ENCODE results near the gene RIMS1.

Gene RIMS1

DNA sequence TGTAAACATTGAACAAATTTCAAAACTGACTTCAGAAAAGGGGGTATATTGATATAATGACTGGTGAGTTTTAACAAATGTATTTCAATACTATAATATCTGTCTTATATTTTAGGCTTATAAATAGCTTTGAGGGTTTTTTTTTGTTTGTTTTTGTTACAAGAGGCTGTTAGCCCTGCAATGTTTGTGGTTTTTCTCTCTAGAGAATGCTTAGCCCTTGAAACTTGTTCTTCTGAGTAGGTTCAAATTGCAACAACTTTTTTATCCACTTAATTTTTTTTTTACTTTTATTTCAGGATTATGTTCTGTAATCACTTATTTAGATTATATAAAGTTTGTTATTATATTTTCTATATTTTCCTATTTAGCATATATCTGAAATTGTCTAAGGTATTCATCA is 333.2 kb downstream of the RIMS1 start:
- in situ Hi-C loops (cut with HindIII; ENCODE audit: low sequenced_read_pairs), result no loop called here

DNA sequence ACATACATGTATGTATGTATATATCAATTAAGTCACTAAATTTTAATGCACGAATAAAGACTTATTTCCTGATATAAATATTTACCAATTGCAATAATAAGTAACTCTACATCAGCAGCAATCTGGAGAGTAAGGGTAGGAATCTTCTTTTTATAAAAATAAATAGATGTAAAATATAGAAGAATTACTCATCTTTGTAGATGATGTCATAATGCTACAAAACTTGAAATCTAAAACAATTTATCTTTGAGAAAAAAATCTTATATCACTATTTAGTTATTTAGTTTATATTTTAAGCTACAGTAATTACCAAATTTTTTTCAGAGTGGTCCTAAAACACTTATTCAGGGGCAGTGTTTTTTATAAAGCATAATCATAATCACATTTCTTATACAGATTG is 351.7 kb downstream of the RIMS1 start:
- in situ Hi-C loops (cut with HindIII; ENCODE audit: low sequenced_read_pairs), result no loop called here

DNA sequence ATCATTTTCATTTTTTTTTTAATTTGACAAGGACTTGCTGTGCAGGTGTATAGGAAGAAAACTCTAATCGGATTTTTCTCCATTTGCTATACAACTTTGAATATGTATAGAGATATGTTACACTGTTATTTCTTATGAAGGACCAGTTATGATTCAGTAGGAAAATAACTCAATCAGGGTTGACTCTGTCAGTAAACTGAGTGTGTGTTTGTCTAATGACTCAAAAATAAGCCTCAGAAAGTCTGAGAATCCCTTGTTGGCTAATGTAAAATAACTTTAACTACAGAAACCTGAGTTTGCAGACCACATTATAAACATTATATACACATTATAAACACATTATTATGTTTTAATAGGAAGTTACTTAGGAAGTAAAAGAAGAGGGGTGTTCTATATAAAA is 352.6 kb downstream of the RIMS1 start:
- in situ Hi-C loops (cut with HindIII; ENCODE audit: low sequenced_read_pairs), result no loop called here

DNA sequence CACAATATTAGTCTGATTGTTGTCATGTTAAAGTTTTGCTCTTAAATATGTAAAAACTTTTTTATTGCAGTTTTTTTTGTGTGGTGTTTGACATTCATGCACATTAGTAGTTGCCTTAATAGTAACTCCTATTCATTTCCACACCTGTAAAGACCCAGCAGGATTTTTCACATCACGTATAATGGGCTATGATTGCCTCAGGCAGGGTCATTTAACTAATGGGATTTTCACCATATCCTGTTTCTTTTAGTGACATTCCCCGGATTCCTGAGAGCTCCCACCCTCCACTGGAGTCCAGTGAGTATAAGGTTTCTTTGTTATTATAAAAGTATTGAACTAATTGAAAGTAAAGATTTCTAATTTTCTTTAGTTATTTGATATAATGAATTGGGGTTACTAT is 359.2 kb downstream of the RIMS1 start:
- in situ Hi-C loops (cut with HindIII; ENCODE audit: low sequenced_read_pairs), result no loop called here

DNA sequence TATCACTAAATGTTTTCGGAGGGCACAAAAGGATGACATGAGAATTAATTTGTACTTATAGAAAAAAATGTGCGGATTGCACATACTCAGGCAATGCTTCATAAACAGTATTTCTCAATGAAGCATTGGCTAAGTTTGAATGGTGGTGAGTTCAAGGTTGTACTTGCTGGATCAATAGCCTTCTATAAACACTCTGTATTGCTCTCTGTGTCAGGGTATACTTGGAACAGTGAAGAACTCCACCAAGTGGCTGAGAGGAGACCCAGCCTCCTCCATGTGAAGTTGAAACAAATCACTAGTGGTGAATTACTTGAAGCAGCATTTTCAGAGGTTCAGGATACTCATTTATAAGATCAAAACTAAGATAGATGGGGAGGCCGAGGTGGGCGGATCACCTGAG is 360.6 kb downstream of the RIMS1 start:
- in situ Hi-C loops (cut with HindIII; ENCODE audit: low sequenced_read_pairs), result no loop called here

DNA sequence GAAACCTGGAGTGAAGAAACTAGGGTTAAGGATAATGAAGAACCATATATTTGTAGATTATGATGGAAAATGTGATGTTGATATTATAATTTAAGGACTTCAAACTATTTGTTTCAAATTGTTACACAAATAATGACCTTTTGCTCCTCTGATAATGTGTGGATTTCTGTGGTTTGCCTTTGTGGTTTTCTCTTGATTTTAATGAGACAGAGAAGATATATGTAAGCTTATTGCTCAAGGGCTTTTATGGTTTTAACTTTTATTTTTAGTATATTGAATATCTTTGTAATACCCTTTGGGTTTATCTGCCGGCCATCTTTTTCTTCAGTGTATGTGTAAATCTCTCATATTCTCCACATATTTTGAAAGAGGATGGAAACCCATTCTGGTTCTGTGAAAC is 362.3 kb downstream of the RIMS1 start:
- in situ Hi-C loops (cut with HindIII; ENCODE audit: low sequenced_read_pairs), result no loop called here

DNA sequence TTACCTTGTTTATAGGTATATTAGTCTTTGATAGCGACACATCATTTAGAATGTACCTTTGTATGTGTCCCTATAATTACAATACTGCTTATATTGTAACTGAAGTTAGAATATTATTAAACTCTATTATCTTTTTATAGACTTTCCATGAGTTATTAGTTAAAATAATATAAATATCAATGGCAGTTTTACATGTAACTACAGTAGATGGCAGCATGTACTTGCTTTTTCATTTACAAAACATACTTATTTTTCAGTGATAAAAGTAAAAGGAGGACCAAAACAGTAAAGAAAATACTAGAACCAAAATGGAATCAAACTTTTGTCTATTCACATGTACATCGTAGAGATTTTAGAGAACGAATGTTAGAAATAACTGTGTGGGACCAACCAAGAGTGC is 364.3 kb downstream of the RIMS1 start:
- in situ Hi-C loops (cut with HindIII; ENCODE audit: low sequenced_read_pairs), result no loop called here

DNA sequence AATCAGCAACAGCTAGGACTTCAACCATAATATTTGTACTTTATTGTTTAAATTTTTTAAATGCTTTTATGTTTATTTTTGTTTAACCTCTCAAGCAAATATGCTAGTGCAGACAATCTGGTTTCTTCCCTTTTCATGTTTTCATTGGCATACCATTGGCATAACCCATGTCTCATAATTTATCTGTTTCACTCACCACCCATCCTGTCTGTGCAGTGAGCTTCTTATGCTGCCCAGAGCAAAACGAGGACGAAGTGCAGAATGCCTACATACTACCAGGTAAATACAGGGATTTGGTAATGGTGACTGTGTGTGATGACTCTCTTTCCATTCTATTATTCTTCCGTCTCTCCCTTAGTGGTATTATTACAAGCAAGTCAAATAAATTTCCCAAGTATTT is 374.1 kb downstream of the RIMS1 start:
- in situ Hi-C loops (cut with HindIII; ENCODE audit: low sequenced_read_pairs), result no loop called here

DNA sequence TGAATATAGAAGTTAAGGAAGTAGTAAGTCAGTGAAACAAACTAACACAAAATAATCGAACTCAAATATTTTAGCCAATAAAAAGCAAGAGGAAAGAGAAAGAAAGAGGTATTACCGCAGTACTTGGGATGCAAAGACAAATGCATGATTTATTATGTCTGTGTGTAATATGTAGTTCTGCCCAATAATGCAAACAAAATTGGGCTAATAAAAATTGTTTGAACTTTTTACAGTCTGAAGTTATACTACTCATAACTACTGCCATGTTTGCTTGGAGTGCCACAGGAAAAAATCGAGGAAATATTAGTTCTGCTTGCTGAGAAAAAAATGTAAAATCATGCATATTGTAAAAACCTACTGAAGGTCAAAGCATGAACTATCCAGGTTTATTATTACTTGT is 375.2 kb downstream of the RIMS1 start:
- in situ Hi-C loops (cut with HindIII; ENCODE audit: low sequenced_read_pairs), result no loop called here

DNA sequence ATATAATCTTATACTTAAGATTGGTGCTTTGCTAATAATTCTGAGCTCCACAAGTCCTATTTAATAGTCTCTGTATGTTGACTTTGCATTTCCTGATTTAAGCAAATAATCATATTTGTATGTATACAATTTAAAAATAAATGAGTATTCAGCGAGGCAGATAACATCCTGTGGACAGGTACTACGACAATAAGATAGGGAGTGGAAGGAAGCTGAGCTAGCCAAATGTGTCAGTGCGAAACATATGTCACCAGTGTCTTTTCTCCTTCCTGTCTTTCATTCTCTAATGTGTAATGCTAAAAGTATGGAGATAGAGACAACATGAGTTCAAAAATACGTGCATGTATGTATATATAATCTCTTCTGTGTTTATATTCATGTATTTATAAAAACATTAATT is 375.9 kb downstream of the RIMS1 start:
- in situ Hi-C loops (cut with HindIII; ENCODE audit: low sequenced_read_pairs), result no loop called here

DNA sequence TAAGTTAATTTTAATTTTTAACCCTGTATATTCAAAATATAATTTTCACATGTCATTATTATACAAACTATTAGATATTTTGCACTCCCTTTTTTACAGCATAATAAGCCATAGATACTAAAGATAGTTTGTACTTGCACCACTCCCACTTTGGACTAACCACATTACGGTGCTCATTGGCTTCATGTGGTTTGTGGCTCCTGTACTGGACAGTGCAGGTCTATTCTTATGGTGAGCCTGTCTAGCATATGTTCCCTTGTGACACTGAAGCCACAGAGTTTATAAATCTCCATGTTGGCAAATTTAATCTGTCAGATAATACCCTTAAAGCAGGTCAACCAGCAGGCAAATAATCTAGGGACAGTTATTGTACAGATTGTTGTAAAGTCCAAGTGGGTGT is 381.1 kb downstream of the RIMS1 start:
- in situ Hi-C loops (cut with HindIII; ENCODE audit: low sequenced_read_pairs), result no loop called here

DNA sequence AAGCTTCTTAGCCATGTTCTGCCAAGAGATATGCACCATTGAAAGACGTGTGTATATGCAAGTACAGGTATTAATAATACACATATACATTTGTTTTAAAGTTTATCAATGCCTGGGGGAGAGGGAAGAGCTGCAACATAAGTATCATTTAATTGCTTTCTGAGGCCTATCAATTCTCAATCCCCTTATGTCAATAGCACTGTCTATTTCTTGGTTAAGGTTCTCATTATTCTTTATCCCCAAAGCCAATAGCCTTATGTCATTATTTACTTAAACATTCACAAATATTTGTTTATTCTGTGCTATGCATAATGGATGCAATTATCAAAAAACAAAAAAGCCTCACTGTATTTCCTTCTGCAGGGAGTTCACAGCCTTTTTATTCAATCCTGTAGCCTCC is 385.2 kb downstream of the RIMS1 start:
- in situ Hi-C loops (cut with HindIII; ENCODE audit: low sequenced_read_pairs), result no loop called here

DNA sequence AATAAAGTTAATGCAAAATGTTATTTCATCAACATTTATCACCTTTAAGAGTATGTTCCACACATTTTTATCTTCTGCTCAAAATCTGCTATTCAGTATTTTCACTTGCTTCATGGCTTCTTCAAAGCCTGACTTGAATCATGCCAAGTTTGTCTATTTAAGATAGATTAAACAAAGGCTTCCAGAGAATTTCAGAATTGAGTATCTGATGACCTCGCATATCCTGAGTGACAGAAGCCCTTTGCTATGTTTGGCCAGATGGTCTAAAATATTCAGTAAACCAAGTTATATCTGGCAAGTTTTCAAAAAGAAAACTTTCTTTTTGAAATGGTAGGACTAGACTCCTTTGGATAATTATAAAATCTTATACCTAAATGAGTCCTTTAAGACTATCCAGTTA is 386.6 kb downstream of the RIMS1 start:
- in situ Hi-C loops (cut with HindIII; ENCODE audit: low sequenced_read_pairs), result no loop called here

DNA sequence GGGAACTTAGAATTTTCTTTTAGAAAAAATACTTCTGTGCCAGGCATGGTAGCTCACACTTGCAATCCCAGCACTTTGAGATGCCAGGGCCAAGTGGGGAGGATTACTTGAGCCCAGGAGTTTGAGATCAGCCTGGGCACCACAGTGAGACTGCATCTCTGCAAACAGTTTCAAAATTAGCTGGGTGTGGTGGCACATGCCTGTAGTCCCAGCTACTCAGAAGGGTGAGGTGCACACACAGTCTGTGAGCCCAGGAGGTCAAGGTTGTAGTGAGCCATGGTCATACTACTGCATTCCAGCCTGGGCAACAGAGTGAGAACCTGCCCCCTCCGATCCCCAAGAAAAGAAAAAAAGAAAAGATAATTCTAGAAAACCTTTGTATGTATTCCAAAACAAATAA is 389.5 kb downstream of the RIMS1 start:
- in situ Hi-C loops (cut with HindIII; ENCODE audit: low sequenced_read_pairs), result no loop called here

DNA sequence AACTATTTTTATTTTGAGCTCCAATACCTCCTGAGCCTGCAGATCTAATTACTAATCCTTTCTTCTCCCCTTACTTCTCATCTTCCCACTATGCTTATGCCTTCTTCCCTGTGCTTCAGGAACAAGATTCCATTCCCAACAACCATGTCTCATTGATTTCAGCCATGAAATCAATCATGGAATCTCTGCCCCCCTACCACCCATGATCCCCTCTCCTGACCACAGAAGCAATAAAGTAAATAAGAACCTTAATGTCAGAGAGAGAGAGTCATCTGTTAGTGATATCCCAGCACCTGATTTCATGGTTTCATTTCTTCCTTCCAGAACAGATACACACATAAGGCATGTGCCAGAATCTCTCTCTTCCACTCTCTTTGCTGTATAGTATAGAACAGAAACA is 395.9 kb downstream of the RIMS1 start:
- in situ Hi-C loops (cut with HindIII; ENCODE audit: low sequenced_read_pairs), result no loop called here

DNA sequence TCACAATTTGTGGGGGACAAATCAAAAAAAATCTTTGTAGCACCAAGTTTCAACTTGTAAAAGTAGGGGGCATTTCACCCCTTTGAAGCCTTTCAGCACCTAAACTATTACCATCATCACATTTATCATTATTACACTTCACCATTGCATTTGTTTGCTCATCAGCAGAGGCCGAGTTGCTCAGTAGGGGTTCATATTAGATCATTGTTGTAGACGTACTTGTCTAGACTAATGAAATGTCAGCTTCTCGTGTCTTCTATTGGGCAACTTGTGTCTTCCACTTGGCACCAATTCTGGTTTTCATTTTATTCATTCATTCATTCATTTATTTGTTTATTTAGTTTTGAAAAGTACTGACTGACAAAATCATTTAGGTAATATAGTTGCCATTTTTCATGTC is 397.2 kb downstream of the RIMS1 start:
- in situ Hi-C loops (cut with HindIII; ENCODE audit: low sequenced_read_pairs), result no loop called here

DNA sequence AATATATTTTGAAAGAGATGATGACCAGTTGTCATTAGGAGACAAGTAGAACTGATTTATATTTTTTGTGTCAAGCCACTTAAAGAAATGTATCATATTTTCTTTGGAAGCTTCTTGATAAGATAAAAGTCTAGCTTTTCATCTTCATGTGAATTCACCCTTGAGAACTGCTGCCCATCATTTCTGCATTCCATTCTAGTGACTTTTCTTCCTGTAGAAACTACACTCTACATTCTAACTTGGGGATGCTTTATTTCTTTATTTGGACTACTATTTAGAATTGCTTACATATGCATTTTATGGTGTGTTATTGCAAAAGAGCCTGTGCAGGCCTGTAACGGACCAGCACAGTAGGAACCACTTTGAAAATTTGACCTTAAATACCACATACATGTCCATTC is 400.6 kb downstream of the RIMS1 start:
- in situ Hi-C loops (cut with HindIII; ENCODE audit: low sequenced_read_pairs), result no loop called here

DNA sequence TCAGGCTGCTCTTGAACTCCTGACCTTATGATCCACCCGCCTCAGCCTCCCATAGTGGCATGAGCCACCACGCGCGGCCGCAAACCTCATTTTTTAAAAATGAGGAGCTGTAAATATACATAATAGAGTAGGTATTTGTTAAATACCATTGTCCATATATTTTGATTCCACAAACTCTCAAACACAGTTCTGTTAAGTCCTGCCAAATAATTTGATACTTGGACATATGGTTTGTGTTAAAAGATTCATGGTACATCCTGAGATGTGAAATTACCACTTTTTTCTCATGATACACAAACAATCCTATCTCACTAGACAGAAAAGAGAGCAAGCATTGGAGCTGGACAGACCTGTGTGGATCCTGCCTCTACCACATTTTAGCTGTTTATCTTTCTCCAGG is 401.5 kb downstream of the RIMS1 start:
- in situ Hi-C loops (cut with HindIII; ENCODE audit: low sequenced_read_pairs), result no loop called here

DNA sequence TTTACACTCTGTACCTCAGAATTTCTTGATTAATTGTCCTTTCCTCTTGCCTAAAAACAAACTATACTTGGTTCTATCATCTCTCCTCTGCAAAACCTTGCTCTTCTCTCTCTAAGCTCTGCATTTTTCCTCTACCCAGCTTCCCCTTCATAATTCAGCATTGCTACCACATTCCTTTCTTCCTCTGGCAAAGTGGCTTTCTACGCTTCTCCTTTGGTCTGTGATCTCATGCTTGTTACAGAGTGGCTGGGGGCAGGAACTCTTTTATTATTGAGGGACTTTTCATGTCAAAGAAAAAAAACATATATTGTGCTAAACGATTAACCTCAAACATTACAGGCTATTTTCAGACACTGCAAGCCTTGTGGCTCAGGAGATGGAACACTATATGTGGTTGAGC is 402.2 kb downstream of the RIMS1 start:
- in situ Hi-C loops (cut with HindIII; ENCODE audit: low sequenced_read_pairs), result no loop called here

DNA sequence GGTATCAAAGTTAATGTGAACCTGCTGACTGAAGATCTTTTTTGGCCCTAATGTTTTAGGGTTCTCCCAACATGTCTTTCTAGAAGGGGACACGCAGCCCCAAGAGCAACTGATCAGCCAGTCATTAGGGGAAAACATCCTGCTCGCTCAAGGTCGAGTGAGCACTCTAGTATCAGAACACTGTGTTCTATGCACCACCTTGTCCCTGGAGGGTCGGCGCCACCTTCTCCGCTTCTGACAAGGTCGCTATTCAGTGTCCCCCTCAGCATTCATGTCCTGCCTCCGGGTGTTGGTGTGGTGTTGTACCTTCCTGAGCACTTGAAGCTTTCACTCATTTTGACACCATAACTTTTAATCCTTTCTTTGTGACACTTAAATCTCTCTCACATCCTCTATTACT is 404.3 kb downstream of the RIMS1 start:
- in situ Hi-C loops (cut with HindIII; ENCODE audit: low sequenced_read_pairs), result no loop called here

DNA sequence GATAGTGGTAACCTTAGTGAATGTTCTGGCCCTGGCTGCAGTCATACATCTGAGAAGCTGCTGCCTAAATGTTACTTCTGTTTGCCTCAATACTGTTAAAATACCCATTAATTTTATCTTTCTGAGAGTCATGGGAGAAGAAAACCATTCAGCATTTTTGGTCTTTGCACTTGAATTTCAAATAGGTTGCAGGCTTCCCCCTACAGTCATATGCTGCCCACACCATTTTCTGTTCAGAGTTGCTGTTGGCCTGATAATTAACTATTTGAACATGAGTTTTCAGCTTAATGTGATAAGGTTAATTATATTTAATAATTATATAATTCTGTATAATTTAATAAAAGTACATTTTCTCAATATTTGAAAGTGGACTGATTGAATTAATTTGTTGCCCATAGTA is 410.0 kb downstream of the RIMS1 start:
- in situ Hi-C loops (cut with HindIII; ENCODE audit: low sequenced_read_pairs), result no loop called here

DNA sequence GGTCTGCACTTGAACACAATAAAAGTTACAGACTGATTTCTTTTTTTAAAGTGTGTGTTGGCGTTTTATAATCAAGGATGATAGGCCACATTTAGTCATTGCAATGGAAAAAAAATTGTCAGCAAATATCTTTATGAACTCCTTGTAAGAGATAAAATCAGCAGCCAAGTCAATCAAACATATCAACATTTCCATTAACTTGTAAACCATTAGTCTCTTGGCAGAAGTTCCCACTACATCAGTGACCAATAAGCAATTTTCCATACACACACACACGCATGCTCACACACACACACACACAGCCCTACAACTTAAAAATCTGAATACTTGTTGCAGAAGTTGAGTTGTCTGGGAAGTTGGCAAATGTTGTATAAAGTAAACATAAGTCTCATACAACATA is 419.6 kb downstream of the RIMS1 start:
- in situ Hi-C loops (cut with HindIII; ENCODE audit: low sequenced_read_pairs), result no loop called here

DNA sequence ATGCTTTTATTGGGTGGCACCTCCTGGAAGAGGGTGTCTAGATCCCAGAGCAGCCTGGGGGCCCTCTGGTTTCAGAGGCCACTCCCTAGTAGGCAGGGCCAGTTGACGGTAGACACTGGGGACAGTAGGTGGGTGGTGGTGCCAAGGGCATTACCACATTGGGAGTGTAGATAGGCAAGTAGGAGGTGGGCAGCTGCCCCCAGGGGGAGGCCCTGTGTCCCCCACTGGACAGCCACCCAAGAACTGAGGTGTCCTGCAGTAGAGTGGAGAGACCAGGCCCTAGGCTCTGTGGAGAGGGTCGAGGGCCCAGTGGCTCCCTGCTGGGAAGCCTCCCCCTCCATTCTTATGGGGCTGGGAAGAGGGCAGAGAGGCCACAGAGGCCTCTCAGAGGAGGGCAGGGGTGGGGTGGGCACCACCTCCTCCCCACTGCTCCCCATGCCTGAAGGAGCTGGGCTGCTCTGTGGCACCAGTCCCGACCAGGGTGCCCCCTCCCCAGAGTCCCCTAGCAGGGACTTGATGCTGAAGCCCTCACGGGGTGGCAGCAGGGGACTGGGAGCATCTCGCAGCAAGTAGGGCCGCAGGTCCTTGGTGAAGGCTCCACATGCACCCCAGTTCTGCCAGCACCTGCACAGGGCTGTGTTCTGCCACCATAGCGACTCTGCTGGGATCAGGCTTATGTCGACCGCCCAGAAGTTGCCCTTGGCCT is 430.5 kb downstream of the RIMS1 start:
- in situ Hi-C loops (cut with HindIII; ENCODE audit: low sequenced_read_pairs), result no loop called here

DNA sequence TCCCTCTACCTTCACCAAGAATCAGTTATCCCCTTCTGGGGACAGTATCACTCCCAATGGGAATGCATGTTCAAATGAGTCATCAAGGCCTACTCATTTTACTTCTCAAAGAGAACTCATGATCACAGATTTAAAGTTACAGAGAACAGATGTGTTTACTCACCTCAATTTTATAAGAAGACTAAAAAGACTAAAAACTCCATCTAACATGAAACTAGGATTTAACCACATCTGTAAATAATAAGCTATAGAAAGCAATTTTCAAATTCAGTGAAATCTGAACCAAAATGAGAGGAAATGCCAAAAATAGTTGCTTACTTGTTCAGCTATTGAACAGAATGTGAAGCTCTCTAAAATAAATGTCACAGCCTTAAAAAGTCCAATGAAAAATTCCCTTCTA is 435.4 kb downstream of the RIMS1 start:
- in situ Hi-C loops (cut with HindIII; ENCODE audit: low sequenced_read_pairs), result no loop called here
